GM19099 (cell line): ENCODE data around the gene LILRB3.

ENCODE experiments used
- POLR2A ChIP-seq: IDR thresholded peaks from 3 replicates; pipeline ENCODE4 v1.6.1; 2011; ENCODE audit warnings: low read depth; ENCODE audit not compliant: insufficient read length; ENCODE audit errors: extremely low read depth

Gene LILRB3

GRCh38 chr19:54207983-54208783, 14.6 kb downstream of the LILRB3 start:
- TF ChIP-seq POLR2A = peak; percentile 60

- TF ChIP-seq POLR2A = no peak
These were observed 15.2 kb downstream of the LILRB3 start for GRCh38 chr19:54207676-54207982.

GRCh38 chr19:54206831-54207177, 16.0 kb downstream of the LILRB3 start:
- TF ChIP-seq POLR2A = no peak

- TF ChIP-seq POLR2A = no peak
These were observed 16.6 kb downstream of the LILRB3 start for GRCh38 chr19:54206030-54206830.

GRCh38 chr19:54204767-54205468, 17.9 kb downstream of the LILRB3 start:
- TF ChIP-seq POLR2A = no peak

DNA sequence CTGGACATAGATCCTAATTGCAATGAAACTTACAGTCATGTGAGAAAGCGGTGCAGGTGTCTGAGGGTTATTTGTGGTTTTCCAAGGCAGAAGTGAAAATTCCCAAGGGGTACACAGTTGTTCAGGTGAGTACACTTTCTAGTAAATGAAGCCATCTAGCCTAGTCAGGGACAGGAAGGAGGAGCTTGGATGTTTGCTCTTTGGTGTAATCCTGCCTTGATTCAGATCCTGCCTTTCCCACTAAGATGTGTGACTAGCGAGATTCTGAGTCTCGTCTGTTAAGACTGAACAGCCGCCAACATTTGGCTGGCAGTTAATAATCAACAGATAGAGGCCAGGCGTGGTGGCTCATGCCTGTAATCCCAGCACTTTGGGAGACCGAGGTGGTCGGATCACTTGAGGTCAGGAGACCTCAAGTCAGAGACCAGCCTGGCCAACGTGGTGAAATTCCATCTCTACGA, 19.6 kb downstream of the LILRB3 start:
- peak; percentile 8 for TF ChIP-seq POLR2A

DNA sequence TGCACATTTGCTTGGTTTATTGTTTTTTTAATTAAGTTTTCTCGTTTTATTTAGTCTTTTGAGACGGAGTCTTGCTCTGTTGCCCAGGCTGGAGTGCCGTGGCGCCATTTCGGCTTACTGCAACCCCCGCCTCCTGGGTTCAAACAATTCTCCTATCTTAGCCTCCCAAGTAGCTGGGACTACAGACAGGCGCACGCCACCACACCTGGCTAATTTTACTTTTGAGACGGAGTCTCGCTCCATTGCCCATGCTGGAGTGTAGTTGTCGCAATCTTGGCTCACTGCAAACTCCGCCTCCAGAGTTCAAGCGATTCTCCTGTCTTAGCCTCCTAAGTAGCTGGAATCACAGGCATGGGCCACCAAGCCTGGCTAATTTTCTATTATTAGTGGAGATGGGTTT, 20.8 kb downstream of the LILRB3 start:
- TF ChIP-seq POLR2A = no peak

GRCh38 chr19:54201172-54201701, 21.6 kb downstream of the LILRB3 start:
- no peak for TF ChIP-seq POLR2A

- no peak for TF ChIP-seq POLR2A
These were observed 23.4 kb downstream of the LILRB3 start for GRCh38 chr19:54199401-54199800.

DNA sequence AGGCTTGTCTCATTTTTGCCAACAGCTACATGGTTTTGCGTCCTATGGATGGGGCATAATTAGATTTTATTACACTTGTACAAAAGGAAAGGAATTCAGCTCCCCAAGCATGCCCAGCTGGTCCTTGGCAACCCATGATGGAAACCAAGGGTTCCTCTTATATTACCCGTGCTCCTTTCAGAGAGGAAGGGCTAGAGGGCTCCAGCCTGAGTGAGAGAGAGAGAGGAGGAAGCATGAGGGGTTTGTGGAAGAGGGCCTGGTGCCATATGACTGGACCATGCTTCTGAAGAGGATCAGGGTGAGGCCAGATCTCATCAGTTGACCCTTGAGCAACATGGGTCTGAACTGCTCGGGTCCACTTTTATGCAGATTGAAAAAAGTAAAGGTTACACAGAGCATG, 25.7 kb downstream of the LILRB3 start:
- no peak for TF ChIP-seq POLR2A

DNA sequence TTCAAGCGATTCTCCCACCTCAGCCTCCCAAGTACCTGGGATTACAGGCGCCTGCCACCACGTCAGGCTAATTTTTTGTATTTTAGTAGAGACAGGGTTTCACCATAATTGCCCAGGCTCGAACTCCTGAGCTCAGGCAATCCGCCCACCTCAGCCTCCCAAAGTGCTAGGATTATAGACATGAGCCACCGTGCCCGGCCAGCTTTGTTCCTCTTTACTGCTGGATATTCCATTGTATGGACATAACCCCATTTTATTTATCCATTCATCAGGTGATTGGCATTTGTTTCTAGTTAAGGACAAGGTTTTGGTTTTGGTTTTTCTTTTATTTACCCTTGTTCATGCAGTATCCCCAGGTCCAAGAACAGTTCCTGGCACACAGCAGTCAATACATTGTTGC, 26.3 kb downstream of the LILRB3 start:
- no peak for TF ChIP-seq POLR2A

- TF ChIP-seq POLR2A = no peak
These were observed 29.8 kb downstream of the LILRB3 start for GRCh38 chr19:54193011-54193410.

GRCh38 chr19:54191811-54192453, 30.9 kb downstream of the LILRB3 start:
- no peak for TF ChIP-seq POLR2A

GRCh38 chr19:54191011-54191810, 31.6 kb downstream of the LILRB3 start, which contains the start of gene TSEN34:
Gene TSEN34 (plus strand): TSS chr19:54191308. CDS start chr19:54191365, 57 bp downstream.
- peak; percentile 75 for TF ChIP-seq POLR2A
